ENCODE results near the gene EFNA5.
"Not testable (repeated sequence)": the region's sequence is repeated elsewhere in the genome, so short reads cannot be mapped to it uniquely, and the experiment has no call there.

Gene EFNA5

GRCh38 chr5:107513337-107514085, 157.2 kb downstream of the EFNA5 start:
- Histone ChIP-seq H3K4me3 (no peak overlapping the region), H3K27ac (no peak overlapping the region)

DNA sequence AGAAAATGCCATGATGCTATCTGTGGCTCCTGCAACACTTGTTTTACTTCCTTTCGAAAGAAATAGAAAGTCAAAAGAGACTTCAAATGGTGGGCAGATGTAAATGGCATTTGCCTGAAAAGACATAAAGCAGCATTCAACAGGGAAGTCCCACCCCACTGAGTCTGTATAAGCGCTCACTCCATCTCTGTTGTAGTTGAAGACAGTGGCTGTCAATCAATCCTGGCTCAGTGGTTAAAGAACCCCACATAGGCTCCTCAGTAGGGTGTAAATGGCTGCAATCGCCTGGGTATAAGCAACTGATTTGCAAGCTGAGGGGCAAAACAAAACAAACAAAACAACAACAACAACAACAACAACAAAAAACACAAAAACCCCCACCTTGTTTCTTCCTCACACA, 158.7 kb downstream of the EFNA5 start:
- Histone ChIP-seq H3K27ac (no peak overlapping the region), H3K4me3 (no peak overlapping the region)

GRCh38 chr5:107510125-107510524, 160.6 kb downstream of the EFNA5 start:
- no peak overlapping the region for H3K4me3 ChIP-seq
- H3K27ac ChIP-seq = no peak overlapping the region

- no peak overlapping the region for H3K27ac ChIP-seq
- no peak overlapping the region for H3K4me3 ChIP-seq
Observed at GRCh38 chr5:107508097-107508496, 162.6 kb downstream of the EFNA5 start.

GRCh38 chr5:107505763-107506534, 164.8 kb downstream of the EFNA5 start:
- Histone ChIP-seq H3K27ac (no peak overlapping the region), H3K4me3 (no peak overlapping the region)

- Histone ChIP-seq H3K27ac (no peak overlapping the region), H3K4me3 (no peak overlapping the region)
Observed at GRCh38 chr5:107504424-107504823, 166.3 kb downstream of the EFNA5 start.

DNA sequence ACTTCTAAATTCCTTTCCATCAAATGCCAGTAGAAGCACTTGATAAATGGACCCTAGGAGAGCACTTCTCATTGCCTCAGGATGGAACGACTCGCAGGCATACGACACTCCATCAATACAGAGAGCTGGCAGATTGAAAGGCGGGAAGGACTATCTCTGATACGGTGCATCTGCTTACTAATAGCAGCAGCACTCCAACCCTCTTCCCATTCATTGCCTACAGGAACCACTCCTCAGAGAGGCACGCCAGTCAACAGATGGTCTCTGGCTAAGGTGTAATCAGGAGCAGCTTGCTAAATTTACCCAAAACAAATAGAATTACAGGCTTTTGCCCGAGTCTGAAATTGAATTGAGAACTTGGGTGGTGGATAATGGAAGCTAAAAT, 168.1 kb downstream of the EFNA5 start:
- Histone ChIP-seq H3K27ac (peak overlapping the region in 1 of 21 experiments; percentile 6), H3K4me3 (no peak overlapping the region)

- no peak overlapping the region for H3K4me3 ChIP-seq
- peak overlapping the region in 1 of 21 experiments; percentile 6 for H3K27ac ChIP-seq
Observed at GRCh38 chr5:107501965-107502675, 168.6 kb downstream of the EFNA5 start.

DNA sequence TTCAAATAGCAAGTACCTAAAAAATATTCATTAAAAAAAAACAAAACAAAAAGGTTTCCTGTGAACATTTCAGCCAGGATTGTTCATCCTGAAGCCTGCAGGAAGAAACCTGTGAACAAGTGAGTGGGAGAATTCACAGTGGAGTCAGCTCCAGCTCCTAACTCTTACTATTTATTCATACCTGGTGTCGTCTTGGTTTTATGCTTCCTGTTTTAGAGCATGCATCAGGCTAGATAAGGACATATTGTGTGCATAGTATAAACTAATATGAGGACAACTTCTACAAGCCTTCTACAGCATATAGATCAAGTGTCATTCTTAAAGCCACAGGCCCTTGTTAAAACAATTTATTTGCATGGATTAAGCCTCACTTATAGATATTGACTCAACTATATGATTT, 169.9 kb downstream of the EFNA5 start:
- no peak overlapping the region for H3K4me3 ChIP-seq
- H3K27ac ChIP-seq = no peak overlapping the region

DNA sequence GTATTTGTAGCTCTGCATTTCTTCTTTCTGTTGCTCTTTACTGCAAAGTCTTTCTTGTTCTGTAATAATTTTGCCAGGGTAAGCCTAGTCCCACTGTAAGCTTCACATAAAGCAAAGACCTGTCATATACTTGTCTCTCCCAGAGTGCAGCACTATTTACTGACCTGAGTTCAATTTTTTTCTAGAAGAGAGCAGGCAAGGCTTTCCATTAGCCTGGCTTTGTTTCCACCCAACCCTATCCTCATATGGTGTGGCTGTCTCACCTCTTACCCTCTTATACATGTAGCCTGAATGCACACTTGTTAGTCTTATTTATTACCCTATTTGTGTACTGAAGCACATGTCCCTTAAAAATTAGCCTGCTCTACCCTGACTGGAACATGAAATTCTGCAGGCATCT, 170.4 kb downstream of the EFNA5 start:
- no peak overlapping the region for H3K27ac ChIP-seq
- no peak overlapping the region for H3K4me3 ChIP-seq

GRCh38 chr5:107499776-107500175, 171.0 kb downstream of the EFNA5 start:
- Histone ChIP-seq H3K4me3 (no peak overlapping the region), H3K27ac (no peak overlapping the region)

GRCh38 chr5:107499237-107499636, 171.5 kb downstream of the EFNA5 start:
- no peak overlapping the region for H3K27ac ChIP-seq
- H3K4me3 ChIP-seq = no peak overlapping the region

GRCh38 chr5:107496466-107496865, 174.3 kb downstream of the EFNA5 start:
- H3K4me3 ChIP-seq = no peak overlapping the region
- H3K27ac ChIP-seq = no peak overlapping the region

GRCh38 chr5:107494129-107494528, 176.6 kb downstream of the EFNA5 start:
- not testable (repeated sequence) for H3K27ac ChIP-seq, H3K4me3 ChIP-seq

DNA sequence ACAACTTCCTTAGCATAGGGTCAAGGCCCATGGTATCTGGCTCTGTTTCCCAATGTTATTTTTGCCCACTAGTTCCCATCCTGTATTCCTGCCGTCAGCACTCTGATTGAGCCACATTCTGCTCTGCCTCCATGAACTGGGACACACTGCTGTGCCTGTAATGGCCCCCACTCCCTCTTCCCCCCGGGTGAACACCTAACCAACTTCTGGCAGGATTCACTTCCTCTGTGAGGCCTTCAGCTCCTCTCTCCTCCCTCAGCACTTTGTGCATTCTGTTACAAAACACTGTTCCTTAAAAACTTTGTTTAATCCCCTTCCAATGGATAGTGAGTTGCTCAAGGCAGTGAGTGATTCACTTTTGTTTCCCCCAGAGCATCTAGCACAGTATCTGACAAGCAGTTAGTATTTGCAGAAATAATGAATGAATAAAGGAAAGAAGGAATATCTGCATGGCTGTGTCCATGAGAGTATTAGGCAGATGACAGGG, 183.6 kb downstream of the EFNA5 start:
- Histone ChIP-seq H3K4me3 (no peak overlapping the region), H3K27ac (peak overlapping the region in 6 of 21 experiments; percentile 22 to 61 (median 45))

DNA sequence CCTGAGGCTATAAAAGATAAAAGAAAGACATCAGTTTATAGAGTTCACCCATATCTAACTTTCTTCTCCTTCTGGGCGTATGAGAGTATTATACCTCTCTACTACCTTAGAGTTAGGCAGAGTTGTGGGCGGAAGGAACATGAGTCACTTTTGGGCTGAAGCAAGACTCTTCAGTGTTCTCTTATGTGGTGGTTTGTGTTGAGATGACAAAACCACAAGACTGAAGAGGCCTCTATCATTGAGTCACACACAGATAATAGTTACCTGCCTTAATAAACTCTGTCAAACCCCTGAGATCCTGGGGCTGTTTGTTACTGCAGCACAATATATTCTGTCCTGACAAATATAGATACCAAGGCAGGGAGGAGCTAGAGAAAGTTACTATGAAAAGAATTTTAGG, 184.2 kb downstream of the EFNA5 start:
- Histone ChIP-seq H3K27ac (peak overlapping the region in 4 of 21 experiments; percentile 37 to 61 (median 51)), H3K4me3 (no peak overlapping the region)

- Histone ChIP-seq H3K27ac (no peak overlapping the region), H3K4me3 (no peak overlapping the region)
Observed at GRCh38 chr5:107485184-107485583, 185.6 kb downstream of the EFNA5 start.

DNA sequence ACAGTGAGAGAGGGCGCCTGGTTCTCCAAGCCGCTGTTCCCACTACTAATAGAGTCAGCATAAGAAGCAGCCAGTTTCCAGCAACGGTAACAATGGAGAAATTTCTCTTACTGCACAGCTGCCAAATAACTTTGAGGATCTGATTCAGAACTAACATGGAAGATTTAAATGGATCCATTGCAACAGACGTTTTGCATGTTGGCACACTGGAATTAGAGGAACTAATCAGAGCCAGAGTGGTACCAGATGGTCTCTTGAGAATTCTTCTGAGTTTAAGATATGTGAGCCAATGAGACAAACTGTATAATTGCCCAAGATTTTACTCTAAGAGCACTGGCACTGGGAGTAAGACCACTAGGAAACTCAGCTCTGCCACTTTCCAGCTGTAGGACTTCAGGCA, 186.5 kb downstream of the EFNA5 start:
- Histone ChIP-seq H3K27ac (no peak overlapping the region), H3K4me3 (no peak overlapping the region)

DNA sequence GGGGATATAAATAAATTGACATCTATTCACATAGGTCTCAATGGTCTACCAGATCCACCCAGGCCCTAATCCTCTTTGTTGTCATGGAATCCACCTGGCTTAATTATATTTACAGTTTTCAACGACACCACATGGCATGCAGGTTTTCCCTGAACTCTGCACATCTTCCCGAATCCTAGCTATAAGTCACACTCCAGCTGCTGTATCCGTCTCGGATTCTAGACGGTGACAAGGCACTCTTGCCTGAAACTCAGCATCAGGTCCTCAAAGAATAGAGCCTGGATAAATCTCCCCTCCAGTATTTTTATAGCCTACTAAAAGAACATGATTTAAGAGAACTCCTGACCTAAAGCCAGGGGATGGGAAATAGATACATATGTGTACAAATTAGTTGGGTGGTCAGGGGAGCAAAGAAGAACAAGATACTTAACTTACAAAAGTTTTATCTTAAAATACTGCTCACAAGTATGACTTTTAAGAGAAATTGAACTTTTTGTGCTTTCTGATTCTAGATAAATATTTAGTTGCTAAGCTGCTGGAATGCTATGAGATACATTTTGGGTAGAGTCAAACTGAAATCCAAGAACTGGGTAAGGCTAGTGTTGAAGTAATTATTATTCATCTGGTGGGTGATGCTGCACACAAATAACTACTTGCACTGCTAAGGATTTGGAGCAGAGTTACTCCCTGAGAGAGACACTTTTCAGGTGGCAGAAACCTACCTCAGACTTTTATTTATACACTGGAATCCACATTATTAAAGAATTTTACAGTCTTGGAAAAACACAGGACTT, 187.3 kb downstream of the EFNA5 start:
- Histone ChIP-seq H3K27ac (peak overlapping the region in 1 of 21 experiments; percentile 4), H3K4me3 (no peak overlapping the region)

All from skin epidermis (tissue), 12 donors.